Measurements from ENCODE around the gene LIMK2.

- TF ChIP-seq FOS (IDR thresholded peaks at IDR 0.05; ENCODE audit: borderline replicate concordance, extremely low read depth, insufficient read length) = no peak
- no peak for TF ChIP-seq HCFC1 (IDR thresholded peaks at IDR 0.05; ENCODE audit: low read length)
- no peak for TF ChIP-seq YY1 (IDR thresholded peaks at IDR 0.05; ENCODE audit: low read depth, low read length)
- TF ChIP-seq CREB1 (IDR thresholded peaks at IDR 0.05; ENCODE audit: low read depth) = no peak
- TF ChIP-seq, protein P1, sequence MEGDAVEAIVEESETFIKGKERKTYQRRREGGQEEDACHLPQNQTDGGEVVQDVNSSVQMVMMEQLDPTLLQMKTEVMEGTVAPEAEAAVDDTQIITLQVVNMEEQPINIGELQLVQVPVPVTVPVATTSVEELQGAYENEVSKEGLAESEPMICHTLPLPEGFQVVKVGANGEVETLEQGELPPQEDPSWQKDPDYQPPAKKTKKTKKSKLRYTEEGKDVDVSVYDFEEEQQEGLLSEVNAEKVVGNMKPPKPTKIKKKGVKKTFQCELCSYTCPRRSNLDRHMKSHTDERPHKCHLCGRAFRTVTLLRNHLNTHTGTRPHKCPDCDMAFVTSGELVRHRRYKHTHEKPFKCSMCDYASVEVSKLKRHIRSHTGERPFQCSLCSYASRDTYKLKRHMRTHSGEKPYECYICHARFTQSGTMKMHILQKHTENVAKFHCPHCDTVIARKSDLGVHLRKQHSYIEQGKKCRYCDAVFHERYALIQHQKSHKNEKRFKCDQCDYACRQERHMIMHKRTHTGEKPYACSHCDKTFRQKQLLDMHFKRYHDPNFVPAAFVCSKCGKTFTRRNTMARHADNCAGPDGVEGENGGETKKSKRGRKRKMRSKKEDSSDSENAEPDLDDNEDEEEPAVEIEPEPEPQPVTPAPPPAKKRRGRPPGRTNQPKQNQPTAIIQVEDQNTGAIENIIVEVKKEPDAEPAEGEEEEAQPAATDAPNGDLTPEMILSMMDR (IDR thresholded peaks at IDR 0.05 in 2 of 3, conservative IDR thresholded peaks at IDR 0.05 in 1 of 3; ENCODE audit: control insufficient read depth in 2 of 3, extremely low read depth in 1 of 3, insufficient read depth in 1 of 3, low read depth in 3 of 3, low read length in 3 of 3) = no peak
- no peak for TF ChIP-seq PAX8 (IDR thresholded peaks at IDR 0.05)
- TF ChIP-seq RB1 (IDR thresholded peaks at IDR 0.05; ENCODE audit: borderline replicate concordance) = no peak
- no peak for TF ChIP-seq SREBF2 (IDR thresholded peaks at IDR 0.05; ENCODE audit: low read length)
- TF ChIP-seq ELK1 (IDR thresholded peaks at IDR 0.05; ENCODE audit: low read depth, low read length) = no peak
- no peak for TF ChIP-seq POLR2AphosphoS5 (IDR thresholded peaks at IDR 0.05; ENCODE audit: low read length)
- no peak for TF ChIP-seq NFIC (IDR thresholded peaks at IDR 0.05; ENCODE audit: low read depth, low read length)
Measured at GRCh38 chr22:31218565-31219262, 6.6 kb downstream of the LIMK2 start.

All from GM12878 (cell line).